AG04450 (cell line): ENCODE results near the gene PEA15. TPM values are rescaled to one million over a fixed set of nuclear protein-coding genes. Genes with fewer than 3 reads are reported as not detected.

Experiments
- CTCF ChIA-PET: fragments of 300-600, 350-600 bp; formaldehyde crosslinking; extraction: SDS; loops from one replicate; lab custom pipeline; 2022; ENCODE audit warnings: antibody characterized with exemption, inconsistent platforms; lab: Charles Lee
- POLR2A ChIA-PET: fragments of 350-600 bp; formaldehyde crosslinking; extraction: SDS; loops from one replicate; lab custom pipeline; 2021; ENCODE audit warnings: antibody characterized with exemption, inconsistent platforms; lab: Yijun Ruan, JAX
- DNase-seq: peaks from one replicate; pipeline ENCODE4 v3.0.0-alpha.2; 2011; ENCODE audit warnings: low read depth, low spot score
- H3K27ac ChIP-seq: one replicate; pipeline ENCODE4 v1.5.1; 2012; ENCODE audit warnings: low read depth, low read length, control low read depth
- H3K27me3 ChIP-seq: one replicate; pipeline ENCODE4 v1.6.0; 2012; ENCODE audit warnings: low read length; ENCODE audit not compliant: control insufficient read depth, insufficient read depth
- H3K4me3 ChIP-seq: 2 replicates; pipeline ENCODE4 v1.5.1; 2011; ENCODE audit warnings: mild to moderate bottlenecking, low read depth, low read length, control low read depth
- H3K9me3 ChIP-seq: 2 replicates; pipeline ENCODE4 v1.5.1; 2012; ENCODE audit warnings: low read length; ENCODE audit not compliant: control insufficient read depth, insufficient read depth
- CTCF ChIP-seq: IDR thresholded peaks from 2 replicates; pipeline ENCODE4 v1.5.1; 2011; ENCODE audit warnings: low read depth, low read length, control low read depth, inconsistent platforms
- polyA plus RNA-seq: library from polyadenylated mRNA; depleted of rRNA; stranded (reverse); fragments of >200 nt; gene quantifications from 2 replicates; pipeline ENCODE4 v1.2.3, GENCODE V29; 2011

Gene PEA15
- polyA plus RNA-seq, 1 experiment: 512 TPM

- Histone ChIP-seq H3K4me3 (no peak overlapping the region), H3K9me3 (no peaks in the 10 kb centered on the region), H3K27ac (no peak overlapping the region), H3K27me3 (peaks cover 4% of the 10 kb centered on the region)
- TF ChIP-seq CTCF: no peak
- ChIA-PET POLR2A (no interaction called here), CTCF (interaction anchor here (1.0 to 2.0 kb wide), 2 partner anchors 33 to 104 kb away, joined by 4 to 5 read pairs; no protein-coding TSS in a partner anchor)
- DNase-seq: no peak
These were observed 17.8 kb upstream of the PEA15 start for GRCh38 chr1:160187407-160187806.

- Histone ChIP-seq H3K27ac (no peak overlapping the region), H3K4me3 (no peak overlapping the region), H3K9me3 (no peaks in the 10 kb centered on the region), H3K27me3 (peaks cover 4% of the 10 kb centered on the region)
- POLR2A ChIA-PET: no interaction called here
- no peak for DNase-seq
- no peak for TF ChIP-seq CTCF
- CTCF ChIA-PET: interaction anchor here (1.0 to 5.4 kb wide), 2 partner anchors 63 to 103 kb away, joined by 4 to 147 read pairs; no protein-coding TSS in a partner anchor
These were observed 16.8 kb upstream of the PEA15 start for GRCh38 chr1:160188341-160188740.

GRCh38 chr1:160189649-160190625 lies 15.2 kb upstream of the PEA15 start, which contains the start of gene CASQ1:
Gene CASQ1, plus strand, starts transcription at chr1:160190575. Its CDS starts 177 bp downstream, at chr1:160190752.
- ChIA-PET POLR2A (interaction anchor here (0.5 to 0.7 kb wide), 2 partner anchors 62 to 71 kb away, joined by 3 read pairs; no protein-coding TSS in a partner anchor), CTCF (interaction anchor here (0.6 to 5.4 kb wide), 11 partner anchors 12 to 1002 kb away, joined by 3 to 258 read pairs (median 6); no protein-coding TSS in a partner anchor)
- H3K4me3 ChIP-seq: no peak within 1 kb of the TSS
- peaks cover 7% of the 10 kb centered on the region for H3K27me3 ChIP-seq
- no peak for DNase-seq
- H3K9me3 ChIP-seq: no peaks in the 10 kb centered on the region
- no peak for TF ChIP-seq CTCF
- no peak within 1 kb of the TSS for H3K27ac ChIP-seq

GRCh38 chr1:160191756-160192155 lies 13.4 kb upstream of the PEA15 start:
- CTCF ChIA-PET: interaction anchor here (0.7 to 5.4 kb wide), 13 partner anchors 13 to 185 kb away, joined by 3 to 258 read pairs (median 20); partner anchors contain the start of gene PEA15

More at GRCh38 chr1:160191756-160192155, 13.4 kb upstream of the PEA15 start:
- no peak for DNase-seq
- POLR2A ChIA-PET: no interaction called here
- Histone ChIP-seq H3K9me3 (no peaks in the 10 kb centered on the region), H3K4me3 (no peak overlapping the region), H3K27me3 (peaks cover 13% of the 10 kb centered on the region), H3K27ac (no peak overlapping the region)
- no peak for TF ChIP-seq CTCF
